ENCODE measurements around the gene TECTB. TPM values are rescaled to one million over a fixed set of nuclear protein-coding genes. Genes with fewer than 3 reads are reported as not detected.
A peak's percentile ranks its signal among the peaks of the same experiment; 100 is the strongest.

Gene TECTB
- total RNA-seq, 1 donor from 2014 or later = not detected

GRCh38 chr10:112289373-112290053, 6.3 kb downstream of the TECTB start:
- no peak overlapping the region for H3K4me3 Mint-ChIP-seq

DNA sequence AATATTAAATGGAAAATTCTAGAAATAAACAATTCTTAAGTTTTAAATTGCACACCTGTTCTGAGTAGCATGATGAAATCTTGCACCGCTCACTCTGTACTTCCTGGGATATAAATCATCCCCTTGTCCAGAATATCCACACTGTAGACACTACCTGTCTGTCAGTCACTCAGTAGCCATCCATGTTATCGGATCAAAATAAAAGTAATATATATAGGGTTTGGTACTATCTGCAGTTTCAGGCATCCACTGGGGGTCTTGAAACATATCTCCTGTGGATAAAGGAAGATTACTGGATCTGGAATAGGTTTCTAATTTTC, 6.8 kb downstream of the TECTB start:
- Mint-ChIP-seq H3K4me3 (no peak overlapping the region), H3K36me3 (ENCODE audit: low read depth) (no peaks in the 10 kb centered on the region), H3K27ac (ENCODE audit: unreplicated experiment) (no peak overlapping the region), H3K9me3 (no peaks in the 10 kb centered on the region), H3K4me1 (peaks cover 35% of the 10 kb centered on the region), H3K27me3 (ENCODE audit: low read depth) (no peaks in the 10 kb centered on the region)
- DNase-seq (ENCODE audit: low read depth, low spot score) = no peak
- TF ChIP-seq CTCF (conservative IDR thresholded peaks at IDR 0.05) = no peak

More at GRCh38 chr10:112289373-112290053, 6.3 kb downstream of the TECTB start:
- Mint-ChIP-seq H3K4me1 (peaks cover 35% of the 10 kb centered on the region), H3K27me3 (ENCODE audit: low read depth) (no peaks in the 10 kb centered on the region), H3K36me3 (ENCODE audit: low read depth) (no peaks in the 10 kb centered on the region), H3K9me3 (no peaks in the 10 kb centered on the region), H3K27ac (ENCODE audit: unreplicated experiment) (no peak overlapping the region)
- TF ChIP-seq CTCF (conservative IDR thresholded peaks at IDR 0.05) = no peak
- DNase-seq (ENCODE audit: low read depth, low spot score) = no peak

DNA sequence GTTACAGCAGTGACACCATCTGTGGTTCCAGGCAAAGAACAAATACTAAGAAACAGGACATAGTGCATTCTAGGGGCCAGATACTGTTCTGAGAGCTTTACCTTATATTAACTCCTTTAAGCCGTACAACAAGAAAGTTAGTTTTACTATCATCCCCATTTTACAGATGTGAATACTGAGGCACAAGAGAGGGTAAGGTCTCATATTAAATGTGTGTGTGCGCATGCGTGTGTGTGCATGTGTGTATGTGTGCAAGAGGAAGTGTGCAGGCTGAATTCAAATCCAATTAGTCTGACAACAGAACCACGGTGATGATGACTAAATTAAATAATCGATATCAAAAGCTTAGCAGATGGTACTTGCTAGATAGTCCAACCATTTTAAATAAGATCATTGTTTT, 11.0 kb downstream of the TECTB start:
- Mint-ChIP-seq H3K27ac (ENCODE audit: unreplicated experiment) (no peak overlapping the region), H3K36me3 (ENCODE audit: low read depth) (no peaks in the 10 kb centered on the region), H3K4me1 (peaks cover 29% of the 10 kb centered on the region), H3K4me3 (no peak overlapping the region), H3K27me3 (ENCODE audit: low read depth) (no peaks in the 10 kb centered on the region), H3K9me3 (no peaks in the 10 kb centered on the region)
- TF ChIP-seq CTCF (conservative IDR thresholded peaks at IDR 0.05) = no peak
- DNase-seq (ENCODE audit: low read depth, low spot score) = no peak

DNA sequence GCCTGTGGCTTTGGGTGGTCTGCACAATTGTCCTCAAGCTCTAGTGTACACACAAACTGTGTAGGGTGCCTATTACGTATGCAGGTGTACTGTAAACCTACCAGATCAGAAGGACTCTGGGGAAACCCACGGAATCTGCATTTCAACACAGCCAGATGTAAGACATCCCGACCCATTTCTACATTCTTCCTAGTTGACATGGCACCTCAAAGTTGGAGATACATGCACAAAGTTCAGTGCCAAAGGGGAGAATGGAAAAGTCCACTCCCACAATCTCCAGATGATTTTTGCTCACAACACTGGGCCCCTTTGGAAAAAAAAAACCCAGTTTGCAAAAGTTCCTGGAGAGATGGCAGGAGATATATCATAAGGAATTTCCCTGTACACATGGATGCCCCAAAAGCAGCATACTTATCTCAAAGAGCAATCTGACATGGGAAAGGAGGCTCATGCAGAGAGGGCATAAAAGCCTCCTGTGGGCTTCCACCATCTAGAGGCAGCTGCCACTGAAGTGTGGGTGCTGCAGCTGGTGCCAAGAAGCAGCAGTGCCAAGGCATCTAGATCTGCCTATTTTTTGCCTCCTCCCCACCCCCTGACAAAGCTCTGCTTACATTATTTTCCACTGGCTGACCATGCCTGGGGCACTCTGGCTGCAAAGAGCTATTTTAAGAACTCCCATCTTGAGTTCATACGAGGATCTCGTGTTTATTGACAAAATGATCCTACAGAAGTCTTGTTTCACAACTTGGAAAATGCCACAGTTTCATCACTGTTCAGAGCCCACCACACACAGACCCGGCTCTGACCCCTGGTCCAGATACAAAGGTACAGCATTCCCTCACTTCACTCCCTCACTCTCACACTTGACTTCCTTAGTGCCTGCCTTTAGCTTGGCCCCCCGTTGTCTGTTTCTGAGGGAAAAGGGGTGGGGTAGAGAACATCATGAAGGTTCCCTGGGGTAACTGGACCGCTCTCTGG, 12.9 kb downstream of the TECTB start:
- H3K4me3 Mint-ChIP-seq = no peak overlapping the region
- no peaks in the 10 kb centered on the region for H3K36me3 Mint-ChIP-seq (ENCODE audit: low read depth)
- no peaks in the 10 kb centered on the region for H3K27me3 Mint-ChIP-seq (ENCODE audit: low read depth)
- H3K9me3 Mint-ChIP-seq = no peaks in the 10 kb centered on the region
- peaks cover 24% of the 10 kb centered on the region for H3K4me1 Mint-ChIP-seq
- no peak for DNase-seq (ENCODE audit: low read depth, low spot score)
- TF ChIP-seq CTCF (conservative IDR thresholded peaks at IDR 0.05) = no peak
- H3K27ac Mint-ChIP-seq (ENCODE audit: unreplicated experiment) = peak overlapping the region; percentile 50

GRCh38 chr10:112296908-112297331, 13.7 kb downstream of the TECTB start:
- no peak for DNase-seq (ENCODE audit: low read depth, low spot score)
- no peak overlapping the region for H3K27ac Mint-ChIP-seq (ENCODE audit: unreplicated experiment)
- no peaks in the 10 kb centered on the region for H3K9me3 Mint-ChIP-seq
- no peak for TF ChIP-seq CTCF (conservative IDR thresholded peaks at IDR 0.05)
- no peak overlapping the region for H3K4me3 Mint-ChIP-seq
- H3K4me1 Mint-ChIP-seq = peaks cover 24% of the 10 kb centered on the region
- no peaks in the 10 kb centered on the region for H3K27me3 Mint-ChIP-seq (ENCODE audit: low read depth)
- H3K36me3 Mint-ChIP-seq (ENCODE audit: low read depth) = no peaks in the 10 kb centered on the region

Measured in neural crest cell (in vitro differentiated cells).